Germinal center (tissue), 1 donor: ENCODE data around the gene PRPF6.

Experiments used
- DNase-seq: peaks from one replicate; pipeline ENCODE4 v3.0.0; 2012; ENCODE audit warnings: mixed read lengths, low spot score

The PRPF6 gene

DNA sequence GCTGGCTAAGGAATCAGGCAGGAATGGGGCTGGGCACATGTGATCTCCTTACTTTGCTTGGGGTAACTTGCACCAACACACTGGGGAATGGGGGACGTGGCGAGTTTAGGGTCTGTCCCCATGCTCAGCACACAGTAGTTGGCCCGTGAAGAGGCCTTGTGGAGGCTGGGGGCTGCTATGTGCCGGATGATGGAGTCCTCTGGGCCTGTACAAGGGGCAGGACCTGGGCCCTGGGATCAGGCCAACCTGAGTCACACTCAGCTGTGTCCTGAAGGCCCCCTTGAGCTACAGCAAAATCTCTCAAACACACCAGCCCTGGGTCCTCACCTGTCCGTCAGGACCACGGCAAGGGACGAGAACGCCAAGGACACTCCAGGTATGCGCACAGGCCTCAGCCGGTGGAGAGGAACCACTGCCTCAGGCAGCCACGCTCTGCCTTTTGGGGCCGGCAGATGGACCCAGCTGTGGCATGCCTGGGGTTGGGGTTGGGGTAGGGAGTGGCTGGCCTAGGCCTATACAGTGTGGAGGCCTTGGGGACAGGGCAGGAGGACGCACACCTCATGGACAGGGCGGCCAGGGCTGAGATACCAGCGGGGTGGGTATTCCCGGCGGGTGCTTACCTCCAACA is 35.8 kb upstream of the PRPF6 start:
- DNase-seq: no peak

DNA sequence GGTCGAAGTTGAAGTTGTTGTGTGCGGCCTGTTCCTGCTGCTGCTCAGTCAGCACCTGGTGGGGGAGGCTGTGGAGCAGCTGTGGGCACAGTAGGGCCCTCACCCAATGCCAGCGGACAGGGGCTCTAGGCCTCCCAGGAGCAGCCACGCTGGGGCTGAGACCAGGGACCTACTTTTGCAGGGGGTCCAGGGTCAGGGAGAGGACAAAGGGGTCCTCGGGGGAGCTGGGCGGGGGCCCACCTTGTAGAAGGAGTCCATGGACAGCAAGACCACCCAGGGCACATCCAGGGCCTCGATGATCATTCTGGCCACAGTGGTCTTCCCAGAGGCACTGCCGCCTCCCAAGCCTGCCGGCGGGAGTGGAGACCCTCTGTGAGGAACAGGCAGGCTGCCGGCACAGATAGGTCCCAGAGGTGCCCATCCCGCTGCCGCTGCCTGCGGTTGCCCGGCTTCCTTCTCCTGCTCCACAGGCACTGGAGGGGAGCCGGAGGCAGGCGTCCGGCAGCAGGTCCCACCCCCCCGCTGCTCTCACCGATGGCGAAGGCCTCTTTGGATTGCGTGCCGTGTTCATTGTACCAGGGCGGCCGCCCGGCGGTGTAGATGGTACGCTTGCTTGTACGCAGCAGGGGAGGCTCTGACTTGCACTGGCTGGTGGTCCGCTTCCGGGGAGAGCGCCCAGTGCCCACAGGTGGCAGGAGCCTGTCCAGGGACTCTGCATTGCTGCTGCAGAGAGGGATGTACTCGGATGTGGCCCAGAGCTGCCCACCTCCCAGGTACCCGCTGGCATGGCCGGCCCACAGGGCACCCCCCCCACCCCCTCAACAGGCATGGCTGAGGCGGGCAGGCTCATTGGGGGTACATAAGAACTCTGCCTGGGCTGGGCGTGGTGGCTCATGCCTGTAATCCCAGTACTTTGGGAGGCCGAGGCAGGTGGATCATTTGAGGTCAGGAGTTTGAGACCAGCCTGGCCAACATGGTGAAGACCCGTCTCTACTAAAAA is 34.7 kb upstream of the PRPF6 start:
- DNase-seq: no peak

- no peak for DNase-seq
Measured at GRCh38 chr20:63946986-63947637, 33.8 kb upstream of the PRPF6 start.

- peak; percentile 44 for DNase-seq
Measured at GRCh38 chr20:63947638-63948456, 33.1 kb upstream of the PRPF6 start.

GRCh38 chr20:63950701-63951397 is 30.1 kb upstream of the PRPF6 start:
- no peak for DNase-seq

- DNase-seq: no peak
Measured at GRCh38 chr20:63951398-63952209, 29.3 kb upstream of the PRPF6 start.

GRCh38 chr20:63952210-63952535 is 28.8 kb upstream of the PRPF6 start:
- no peak for DNase-seq

- DNase-seq: no peak
Measured at GRCh38 chr20:63952769-63953168, 28.2 kb upstream of the PRPF6 start.

DNA sequence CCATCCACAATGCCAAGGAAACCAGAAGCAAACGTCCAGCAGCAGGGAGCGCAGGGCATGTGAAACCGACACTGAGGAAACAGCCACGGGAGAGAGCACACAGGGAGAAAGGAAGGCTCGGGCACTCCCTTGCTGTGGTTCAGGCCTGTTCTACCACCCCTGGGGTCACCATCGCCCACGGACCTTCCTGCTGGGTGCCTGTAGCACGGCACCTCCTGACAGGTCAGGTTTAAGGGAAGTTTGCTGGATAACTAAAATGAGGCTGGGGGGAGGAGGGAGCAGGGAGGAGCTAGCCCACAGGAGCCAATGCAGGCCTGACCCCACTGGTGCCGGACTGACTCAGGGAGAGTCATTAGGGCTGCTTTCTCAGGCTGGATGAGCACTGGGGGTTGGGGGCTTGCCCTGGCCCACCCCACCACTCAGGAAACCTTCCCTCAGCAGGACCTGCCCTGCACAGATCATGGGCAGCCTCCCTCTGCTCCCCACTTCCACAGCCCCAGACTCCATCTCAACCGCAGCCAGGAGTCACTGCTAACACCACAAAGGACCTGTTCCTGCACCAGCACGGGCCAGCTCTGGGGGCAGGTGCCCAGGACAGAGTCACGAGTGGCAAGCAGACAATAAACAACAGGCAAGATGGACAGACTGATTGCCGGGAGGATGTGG is 27.0 kb upstream of the PRPF6 start:
- no peak for DNase-seq

- DNase-seq: peak; percentile 63
Measured at GRCh38 chr20:63955281-63955826, 25.6 kb upstream of the PRPF6 start.

DNA sequence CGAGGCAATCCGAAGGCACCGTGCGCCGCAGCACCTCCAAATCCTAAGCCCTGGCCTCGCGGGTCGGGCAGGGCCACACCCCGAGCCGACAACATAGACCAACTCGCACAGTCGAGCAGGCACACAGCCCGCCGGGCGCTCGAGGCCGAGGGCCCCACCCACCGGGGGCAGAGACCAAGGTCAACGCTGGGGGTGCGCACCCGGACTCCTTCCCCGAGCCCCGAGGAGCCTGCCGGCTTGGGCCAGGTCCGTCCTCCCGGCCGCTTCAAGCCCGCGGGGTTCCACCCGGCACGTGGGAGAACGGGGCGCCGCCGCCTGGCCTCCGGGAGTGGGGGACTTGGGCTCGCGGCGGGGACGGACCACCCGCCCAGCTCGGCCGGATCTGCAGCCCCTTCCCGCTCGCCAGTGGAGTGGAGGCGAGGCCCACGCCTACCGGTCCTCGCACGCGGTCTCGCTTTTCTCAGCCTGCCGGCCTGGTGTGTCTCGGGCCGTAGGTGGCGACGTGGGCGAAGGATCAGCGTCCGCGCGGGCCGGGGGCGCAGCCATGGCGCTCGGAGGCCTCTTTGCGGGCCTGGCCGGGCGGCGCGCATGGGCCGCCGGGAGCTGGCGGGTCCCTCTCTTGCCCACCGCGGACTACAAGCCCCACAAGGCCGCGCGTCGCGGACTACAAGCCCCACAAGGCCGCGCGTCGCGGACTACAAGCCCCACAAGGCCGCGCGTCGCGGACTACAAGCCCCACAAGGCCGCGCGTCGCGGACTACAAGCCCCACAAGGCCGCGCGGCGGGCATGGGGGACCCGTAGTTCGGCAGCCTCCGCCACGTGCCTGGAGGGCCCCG is 24.9 kb upstream of the PRPF6 start, which contains the start of gene UCKL1:
TSS of gene UCKL1 (minus strand) at position 590 of the 837 bp plus-strand sequence. CDS start at position 546, 44 bp downstream.
- DNase-seq: peak; percentile 90

- no peak for DNase-seq
Measured at GRCh38 chr20:63956664-63957003, 24.3 kb upstream of the PRPF6 start.

DNA sequence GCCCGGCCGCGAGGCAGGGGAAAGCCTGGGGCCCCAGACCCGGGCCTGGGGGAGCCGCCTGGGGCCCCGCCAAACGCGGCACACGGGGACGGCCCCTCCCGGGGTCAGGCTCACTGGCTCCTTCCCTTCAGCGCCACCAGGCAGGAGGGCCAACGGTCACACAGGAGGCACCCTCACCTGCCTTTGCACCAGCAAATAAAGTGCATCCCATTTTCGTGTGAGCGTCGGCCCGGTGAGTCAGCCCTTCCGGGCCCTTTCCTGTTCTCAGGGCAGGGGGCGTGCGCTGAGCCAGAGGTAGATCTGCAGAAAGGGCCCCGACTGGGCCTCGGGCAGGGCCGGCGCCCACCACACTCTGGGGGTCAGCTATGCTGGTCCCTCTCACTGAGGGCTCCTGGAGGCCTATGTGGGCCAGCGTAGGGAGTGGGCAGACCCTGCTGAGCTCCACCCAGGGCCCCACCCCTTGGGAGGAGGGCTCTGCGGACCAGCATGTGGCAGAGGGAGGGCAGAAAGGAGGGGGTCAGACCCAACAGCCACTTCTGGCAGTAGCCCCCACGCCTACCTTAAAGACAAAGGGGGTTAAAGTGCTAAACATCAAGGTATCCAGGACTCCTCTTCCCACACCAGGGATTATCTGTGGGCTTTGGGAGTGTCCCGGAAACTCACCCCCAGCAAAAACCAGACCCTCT is 23.8 kb upstream of the PRPF6 start:
- peak; percentile 46 for DNase-seq

DNA sequence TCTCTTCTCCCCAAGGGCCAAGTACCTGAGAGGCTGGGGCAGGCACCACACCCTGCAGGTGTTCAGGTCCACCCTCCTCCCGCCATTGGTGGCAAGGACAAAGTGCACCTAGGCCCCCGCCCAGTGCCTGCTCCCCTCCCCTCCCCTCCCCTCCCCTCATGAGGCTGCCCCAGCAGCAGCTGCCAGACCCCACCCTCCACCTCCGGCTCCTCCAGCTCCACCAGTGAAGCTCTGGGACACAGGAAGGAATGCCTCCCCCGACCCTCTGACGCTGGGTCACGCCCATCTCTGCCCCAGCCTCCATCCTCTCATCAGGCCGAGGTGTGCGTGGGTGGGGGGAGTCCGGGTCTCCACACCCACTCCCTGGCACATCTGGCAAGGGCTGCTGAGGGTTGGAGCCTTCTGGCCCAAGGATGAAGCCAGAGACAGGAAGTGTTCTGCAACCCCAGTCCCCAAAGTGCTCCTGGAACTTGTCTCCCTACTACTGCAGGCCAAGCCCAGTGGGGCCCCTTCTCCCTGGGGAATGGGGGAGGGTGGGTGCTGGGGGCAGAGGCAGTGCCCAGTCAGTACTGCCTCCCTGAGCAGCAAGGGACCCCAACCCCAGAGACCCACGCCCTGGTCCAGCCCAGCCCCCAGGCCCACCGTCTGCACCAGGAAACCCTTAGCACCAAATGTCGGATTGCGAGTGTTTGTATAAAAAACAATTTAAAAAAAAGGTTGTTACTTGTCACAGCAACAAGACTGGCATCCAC is 23.1 kb upstream of the PRPF6 start:
- no peak for DNase-seq

GRCh38 chr20:63958471-63958870 is 22.5 kb upstream of the PRPF6 start:
- DNase-seq: no peak

DNA sequence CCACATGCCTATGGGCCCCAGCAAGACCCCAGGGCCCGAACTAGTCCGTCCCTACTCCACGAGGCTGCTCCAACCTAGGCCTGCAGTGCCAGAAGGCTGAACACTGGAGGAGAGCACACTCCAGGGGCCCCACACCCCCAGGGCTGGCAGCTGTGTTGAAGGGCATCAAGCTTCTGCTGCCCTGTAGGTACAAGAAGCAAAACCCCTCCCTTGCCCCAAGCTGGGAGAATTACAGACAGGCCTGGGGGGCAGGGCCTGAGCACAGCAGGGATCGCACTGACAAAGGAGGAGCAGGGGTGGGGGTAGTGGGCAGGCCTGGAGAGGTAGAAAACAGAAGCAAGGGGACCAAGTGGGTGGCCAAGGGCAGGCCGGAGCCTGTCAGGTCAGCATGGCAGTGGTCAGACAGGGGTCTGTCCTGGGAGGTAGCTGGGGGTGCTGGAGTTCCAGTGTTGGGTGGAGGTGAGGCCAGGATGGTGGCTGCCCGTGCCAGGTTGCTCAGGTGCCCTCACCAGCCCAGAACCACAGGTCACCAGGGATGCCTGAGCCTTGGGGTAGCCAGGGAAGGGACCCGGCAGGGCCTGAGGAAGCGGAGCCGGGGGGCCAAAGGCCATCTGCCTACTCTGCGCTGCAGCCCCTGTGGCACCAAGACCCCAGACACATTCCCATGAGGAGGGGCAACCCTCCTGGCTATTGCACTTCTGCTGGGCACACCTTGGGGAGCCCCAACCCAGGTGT is 21.8 kb upstream of the PRPF6 start:
- DNase-seq: no peak

DNA sequence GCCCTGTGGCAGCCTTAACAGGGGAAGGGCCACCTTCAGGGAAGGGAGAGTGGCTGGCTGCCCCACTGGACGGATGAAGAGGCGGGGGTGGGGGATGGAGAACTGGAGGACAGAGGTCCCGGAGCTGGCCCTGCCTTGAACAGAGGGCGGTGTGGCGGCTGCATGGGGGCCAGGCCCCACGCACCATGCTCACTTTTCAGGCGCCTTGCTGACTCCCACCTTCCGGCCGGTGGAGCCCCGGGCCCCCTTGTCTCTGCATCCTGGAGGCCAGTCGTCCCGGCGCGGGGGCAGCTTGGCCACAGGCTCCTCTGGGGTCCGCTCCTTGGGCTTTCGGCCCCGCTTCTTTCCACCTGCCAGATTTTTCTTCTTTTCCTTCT is 21.2 kb upstream of the PRPF6 start:
- no peak for DNase-seq
